CD4-positive, alpha-beta T cell treated with Interleukin-17A for 4 hours (primary cell): ENCODE measurements around the gene WEE1.
A peak's percentile ranks its signal among the peaks of the same experiment; 100 is the strongest.
"Not testable (repeated sequence)": the region's sequence is repeated elsewhere in the genome, so short reads cannot be mapped to it uniquely, and the experiment has no call there.

ENCODE experiments used
- DNase-seq: peaks from one replicate; pipeline ENCODE4 v3.0.0-alpha.2; 2020; ENCODE audit warnings: mixed read lengths

The WEE1 gene

DNA sequence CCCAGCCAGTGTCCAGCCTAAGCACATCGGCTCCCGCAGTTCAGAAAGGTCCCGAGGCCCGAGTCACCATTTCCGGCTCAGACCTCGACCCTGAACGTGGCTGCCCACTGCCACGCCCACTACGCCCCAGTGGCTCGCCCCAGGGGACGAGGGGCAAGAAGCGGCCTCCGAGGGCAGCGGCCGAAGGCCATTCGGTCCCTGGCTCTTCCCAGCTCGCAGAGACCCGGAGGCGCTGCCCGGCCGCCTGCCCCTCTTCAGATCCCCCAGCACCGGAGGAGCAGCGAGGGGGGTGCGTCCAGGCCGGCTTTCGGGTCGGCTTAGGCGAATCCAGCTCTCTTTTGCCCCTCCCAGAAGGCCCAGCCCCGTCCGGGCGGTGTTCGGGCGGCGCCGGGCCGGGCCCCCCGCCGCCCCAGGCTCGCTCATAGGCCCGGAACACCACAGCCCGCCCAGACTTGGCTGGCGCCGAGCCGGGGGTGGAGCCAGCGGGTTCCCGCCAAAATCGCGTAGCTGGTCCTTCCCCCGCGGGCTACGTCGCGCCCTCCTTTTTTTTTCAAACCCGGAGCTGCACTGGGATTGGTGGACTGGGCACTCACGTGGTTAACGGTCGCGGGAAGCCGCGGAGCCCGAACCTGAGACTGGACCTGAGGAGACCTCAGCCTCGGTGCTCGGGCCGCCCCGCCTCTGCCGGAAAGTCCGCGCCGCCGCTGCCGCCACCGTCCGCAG lies at the start of gene WEE1:
WEE1 (plus strand) TSS at position 619 of the 723 bp plus-strand sequence. CDS start 264 bp downstream, outside the sequence.
- peak; percentile 97 for DNase-seq

DNA sequence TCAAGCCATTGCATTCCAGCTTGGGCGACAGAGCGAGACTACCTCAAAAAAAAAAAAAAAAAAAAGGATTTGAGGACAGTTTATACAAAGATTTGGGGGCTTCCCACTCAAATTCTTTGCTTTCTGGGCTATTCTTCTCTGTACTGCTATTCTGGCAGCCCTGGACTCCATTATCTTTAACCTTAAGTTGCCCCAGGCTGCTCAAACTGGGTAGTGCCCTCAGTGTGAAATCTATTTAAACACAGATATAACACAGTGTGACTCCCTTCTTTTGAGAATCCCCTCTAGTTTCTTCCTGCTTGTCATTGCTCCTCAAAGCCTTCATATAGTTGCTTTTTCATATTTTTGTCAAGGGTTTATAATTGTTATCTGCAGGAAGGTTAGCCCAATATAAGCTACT lies 49.5 kb upstream of the WEE1 start:
- no peak for DNase-seq

DNA sequence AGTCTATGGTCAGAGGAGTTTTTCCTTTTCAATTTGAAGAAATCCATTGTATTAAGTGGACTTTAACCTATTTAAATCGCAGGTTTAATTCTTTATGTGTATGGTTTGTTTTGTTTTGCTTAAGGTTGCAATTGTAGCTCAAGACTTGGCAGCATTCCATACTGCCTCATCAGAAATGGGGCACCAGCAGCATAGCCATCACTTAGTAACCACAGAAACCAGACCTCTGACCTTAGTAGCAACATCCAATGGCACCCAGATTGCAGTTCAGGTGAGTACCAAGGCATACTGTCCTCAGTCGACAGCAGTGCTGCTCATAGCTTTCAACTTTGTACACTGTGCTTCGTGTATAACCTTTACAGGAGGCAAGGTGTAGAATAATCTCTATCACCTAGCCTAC lies 48.4 kb upstream of the WEE1 start:
- no peak for DNase-seq

DNA sequence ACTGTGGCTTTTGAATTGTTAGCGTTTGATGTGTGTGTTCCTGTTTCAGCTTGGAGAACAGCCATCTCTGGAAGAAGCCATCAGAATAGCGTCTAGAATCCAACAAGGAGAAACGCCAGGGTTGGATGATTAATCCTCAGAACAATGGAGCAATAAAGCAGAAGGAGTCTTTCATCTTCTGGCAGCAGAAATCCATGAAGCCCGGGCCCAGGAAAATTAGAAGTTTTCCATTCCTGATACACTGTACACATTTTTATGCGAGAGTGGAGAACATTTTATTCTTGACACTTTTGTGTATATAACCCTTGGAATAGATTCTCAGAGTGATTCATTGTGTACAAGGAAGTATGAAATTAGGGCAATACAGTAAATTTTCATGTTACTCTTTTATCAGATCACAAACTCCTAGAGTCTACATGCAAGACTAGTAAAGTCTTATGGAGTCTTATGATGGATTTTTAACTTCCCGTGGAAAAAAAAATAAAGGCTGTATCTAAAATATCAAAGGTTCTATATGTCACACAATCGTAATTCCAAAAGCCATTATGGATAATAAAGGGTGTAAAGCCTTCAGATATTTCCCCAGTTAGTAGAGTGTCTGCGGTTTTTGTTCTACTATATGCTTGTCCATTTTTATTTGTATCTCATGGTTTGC lies 45.9 kb upstream of the WEE1 start:
- no peak for DNase-seq

DNA sequence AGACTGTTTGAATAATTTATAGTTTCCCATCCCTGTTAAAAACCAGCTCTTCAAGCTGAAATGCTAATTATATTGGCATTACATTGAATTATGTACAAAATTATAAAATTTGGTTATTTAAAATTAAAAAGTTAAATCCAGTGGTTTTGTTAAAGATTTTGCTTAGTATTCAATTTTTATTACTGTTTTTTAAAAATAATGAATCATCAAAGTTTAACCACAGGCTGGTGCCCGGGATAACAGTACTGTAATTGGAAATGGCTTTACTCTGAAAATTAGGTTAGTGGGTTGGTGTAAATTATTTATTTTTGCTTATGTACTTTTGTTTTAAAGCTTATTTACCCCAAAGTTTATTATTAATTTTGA lies 45.4 kb upstream of the WEE1 start:
- no peak for DNase-seq

DNA sequence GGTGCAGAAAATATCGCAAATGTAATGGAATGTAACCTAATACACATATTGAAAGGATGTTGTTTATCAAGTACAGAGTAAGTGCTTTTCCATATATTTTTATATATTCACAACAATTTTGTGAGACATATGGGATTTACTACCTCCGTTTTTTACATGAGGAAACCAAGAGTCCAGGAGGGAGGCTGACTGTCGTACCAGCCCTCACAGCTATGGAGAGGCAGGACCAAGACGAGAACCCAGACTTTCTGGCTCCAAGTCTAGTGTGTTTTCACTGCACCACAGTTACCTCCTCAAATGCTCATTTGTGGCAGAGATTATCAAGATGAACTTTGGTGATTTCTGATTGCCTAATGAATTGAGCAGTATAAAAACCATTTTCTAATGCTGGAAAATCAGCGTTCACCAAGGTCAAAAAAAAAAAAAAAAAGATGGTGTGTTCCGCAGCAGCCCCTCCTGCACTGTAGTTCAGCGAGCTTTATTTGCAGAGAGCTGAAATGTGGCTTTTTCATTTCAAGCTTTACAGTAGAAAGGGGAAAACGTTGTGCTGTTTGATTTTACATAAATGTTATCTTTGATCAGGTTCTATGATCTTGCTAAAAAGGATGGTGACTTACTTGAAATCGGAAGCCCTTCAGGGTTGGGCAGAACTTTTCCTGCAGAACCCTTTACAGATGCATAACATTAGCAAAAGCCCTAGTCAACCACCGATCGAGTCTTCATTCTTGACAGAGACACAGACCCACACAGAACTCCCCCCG lies 44.7 kb upstream of the WEE1 start:
- DNase-seq, result no peak

DNA sequence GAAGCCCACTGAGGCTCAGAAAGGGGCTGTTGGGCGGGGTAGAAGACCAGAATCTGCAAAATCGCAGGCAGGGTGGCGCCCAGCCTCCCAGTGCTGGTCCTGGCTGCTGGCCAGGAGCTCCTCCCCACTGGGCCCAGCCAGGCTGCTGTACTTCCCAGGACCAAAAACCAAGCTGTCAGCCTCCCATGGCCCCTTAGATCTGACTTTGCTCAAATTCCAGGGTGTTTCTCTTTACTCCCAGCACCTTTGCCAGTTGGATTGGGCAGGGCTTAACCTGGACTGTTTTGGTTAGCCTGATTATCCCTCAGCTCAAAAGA lies 44.2 kb upstream of the WEE1 start:
- no peak for DNase-seq

DNA sequence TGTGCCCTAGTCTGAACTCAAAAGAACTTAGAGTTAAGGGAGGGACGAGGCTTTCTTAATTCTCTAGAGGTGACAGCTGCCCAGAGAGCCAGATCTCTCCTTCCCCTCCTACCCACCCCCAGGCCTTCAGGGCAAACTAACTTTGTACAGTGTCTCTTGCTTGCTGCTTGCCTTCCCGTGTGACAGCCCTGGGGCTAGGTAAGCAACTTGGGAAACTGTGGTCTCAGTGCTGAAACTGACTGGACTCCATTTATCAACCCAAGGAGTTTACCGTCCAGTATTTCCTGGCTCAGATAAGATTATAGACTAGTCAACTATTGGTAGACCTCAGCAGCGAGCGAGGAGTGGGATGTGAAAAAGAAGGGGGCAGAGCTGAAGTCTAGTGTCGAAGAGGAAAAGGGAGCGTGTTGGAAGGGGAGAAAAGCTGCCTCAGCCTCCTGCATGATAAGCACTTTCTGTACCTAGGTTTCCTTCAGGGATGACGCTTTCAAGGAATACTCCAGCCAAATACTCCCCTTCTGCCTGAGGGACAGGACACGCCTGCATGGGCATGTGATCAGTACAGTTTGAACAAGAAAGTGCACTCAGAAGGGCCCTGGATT lies 43.3 kb upstream of the WEE1 start:
- DNase-seq, result no peak

DNA sequence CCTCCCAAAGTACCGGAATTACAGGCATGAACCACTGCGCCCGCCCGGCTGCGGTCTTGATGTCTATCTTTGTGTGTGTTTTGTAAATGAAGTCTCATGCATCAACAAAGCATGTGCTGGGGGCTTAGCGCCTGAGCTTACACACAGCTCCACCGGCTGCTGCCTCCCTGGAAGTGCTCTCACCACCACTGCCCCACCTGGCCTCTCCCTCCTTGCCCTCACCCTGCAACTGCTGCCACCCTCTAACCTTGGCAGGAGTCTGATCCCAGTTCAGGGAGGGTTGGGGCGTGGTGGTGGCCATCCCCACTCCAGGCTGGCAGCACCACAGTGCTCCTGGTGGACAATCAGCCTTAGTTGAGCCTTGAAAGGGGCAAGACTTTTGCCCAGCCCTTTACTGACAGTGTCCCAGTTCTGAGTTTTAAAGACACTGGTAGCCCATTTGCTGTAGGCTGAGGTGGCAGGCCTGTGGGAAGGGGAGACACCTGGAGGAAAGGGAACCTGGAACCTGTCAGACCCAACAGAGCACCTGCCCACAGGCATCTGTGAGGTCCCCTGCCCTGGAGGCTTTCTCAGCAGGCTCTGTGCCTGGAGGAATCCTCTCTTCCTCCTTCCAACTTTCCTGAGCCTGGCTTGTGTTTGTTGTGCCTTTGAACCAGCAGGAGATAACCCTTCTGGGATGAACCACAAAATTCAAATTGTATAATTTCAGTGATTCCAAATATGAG lies 42.4 kb upstream of the WEE1 start:
- no peak for DNase-seq

DNA sequence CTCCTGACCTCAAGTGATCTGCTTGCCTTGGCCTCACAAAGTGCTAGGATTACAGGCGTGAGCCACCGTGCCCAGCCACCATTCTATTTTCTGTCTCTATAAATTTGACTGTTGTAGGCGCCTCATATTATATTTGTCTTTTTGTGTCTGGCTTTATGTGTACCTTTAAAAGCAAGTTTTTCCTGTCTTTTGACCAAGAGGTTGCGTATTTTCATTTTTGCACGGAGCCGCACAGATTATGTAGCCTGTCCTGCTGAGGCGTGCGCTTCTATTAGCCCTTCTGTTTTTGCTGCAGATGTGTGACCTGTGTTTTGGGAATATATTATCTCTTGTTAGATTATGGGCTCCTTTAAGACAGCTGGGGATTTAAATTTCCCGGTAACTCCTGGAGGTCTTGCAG lies 40.4 kb upstream of the WEE1 start:
- DNase-seq, result no peak

DNA sequence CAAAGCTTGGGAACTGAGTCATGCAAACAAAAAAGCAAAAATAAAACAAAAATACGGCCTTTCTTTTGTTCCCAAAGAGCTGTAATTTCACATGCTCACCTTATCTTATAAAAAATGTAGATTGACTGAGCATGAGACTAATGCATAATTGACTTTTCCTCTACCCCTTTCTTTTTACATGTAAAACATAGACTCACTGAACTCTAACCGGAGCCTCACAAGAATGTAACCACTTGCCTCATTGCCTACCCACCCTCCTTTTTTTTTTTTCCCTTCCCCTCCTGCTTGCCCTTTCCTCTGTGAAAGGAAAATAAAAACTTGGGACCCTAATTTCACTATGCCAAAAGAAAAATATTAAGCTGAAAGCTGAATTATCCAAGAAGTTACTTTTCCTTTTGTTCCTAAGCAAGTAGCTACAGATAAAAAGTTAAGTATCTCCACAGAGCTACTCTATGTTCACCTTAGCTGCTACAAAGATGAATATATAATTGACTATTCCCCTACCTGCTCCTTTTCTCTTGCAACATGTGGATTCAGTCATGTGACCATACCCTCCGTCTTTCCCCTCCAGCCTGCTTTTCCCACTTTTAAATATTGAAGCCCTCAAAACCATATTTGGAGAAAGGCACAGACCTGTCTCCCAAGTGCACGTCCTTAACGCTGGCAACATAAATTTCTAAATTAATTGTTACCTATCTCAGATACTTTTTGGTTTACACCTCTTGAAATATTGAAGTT lies 39.6 kb upstream of the WEE1 start:
- no peak for DNase-seq

DNA sequence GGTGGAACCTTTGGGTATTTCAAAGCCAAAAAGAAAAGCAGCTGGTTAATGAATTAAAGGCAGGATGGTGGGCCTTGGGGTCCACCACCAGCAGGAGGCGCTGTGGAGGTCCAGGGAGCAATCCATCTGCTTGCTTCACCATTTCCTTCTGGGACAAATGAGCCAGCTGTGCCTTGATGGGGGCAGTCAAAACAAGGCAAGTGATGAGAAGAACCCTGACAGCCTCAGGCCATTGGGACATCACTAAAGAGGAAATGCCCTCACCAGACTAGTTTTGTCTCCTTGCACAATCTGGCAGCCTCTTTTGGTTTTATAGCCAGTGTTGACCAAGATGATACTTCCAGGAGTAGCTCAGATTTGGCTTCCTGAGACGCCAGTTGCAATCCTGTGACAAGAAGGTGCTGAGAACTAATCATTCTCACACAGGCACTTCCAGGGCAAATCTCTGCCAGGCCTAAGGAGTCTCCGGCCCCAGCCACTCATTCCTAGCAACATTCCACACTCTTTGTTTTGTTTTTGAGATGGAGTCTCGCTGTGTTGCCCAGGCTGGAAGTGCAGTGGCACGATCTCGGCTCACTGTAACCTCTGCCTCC lies 38.2 kb upstream of the WEE1 start:
- DNase-seq, result peak; percentile 90

DNA sequence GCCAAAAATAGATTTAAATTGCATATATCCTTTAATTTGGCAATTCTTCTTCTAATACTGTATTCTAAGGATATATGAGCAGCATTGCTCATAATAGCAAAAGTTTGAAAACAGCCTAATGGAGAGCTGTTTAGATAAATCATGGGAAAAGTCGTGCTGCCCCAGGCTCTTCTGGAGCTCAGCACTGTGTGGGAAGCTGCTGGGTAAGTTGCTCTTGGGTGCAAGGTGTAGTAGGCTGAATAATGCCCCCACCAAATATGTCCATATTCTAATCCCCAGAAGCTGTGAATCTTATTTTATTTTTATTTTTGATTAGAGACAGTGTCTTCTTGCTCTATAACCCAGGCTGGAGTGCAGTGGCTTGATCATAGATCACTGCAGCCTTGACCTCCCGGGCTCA lies 34.9 kb upstream of the WEE1 start:
- DNase-seq, result no peak

DNA sequence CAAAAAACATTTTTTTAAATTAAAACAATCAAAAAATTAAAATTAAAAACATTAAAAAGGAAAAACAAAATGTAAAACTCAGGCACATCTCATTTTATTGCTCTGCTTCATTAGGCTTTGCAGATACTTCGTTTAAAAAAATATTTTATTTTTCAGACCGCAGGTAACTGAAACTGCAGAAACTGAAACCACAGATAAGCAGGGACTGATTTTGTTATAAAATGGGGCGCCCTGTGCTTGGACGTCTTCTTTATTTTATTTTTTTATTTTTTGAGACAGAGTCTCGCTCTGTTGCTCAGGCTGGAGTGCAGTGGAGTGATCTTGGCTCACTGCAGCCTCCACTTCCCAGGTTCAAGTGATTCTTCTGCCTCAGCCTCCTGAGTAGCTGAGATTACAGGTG lies 24.3 kb upstream of the WEE1 start:
- DNase-seq, result not testable (repeated sequence)

DNA sequence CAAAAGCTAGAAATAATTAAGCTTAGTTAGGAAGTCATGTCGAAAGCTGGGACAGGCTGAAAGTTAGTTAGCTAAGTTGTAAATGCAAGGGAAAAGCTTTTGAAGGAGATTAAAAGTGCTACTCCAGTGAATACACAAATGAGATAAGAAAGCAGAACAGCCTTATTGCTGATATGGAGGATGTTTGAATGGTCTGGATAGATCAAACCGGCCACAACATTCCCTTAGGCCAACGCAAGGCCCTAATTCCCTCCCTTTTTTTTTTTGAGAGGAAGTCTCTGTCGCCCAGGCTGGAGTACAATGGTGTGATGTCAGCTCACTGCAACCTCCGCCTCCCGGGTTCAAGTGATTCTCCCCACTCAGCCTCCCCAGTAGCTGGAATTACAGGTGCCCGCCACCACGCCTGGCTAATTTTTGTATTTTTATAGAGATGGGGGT lies 23.3 kb upstream of the WEE1 start:
- no peak for DNase-seq

DNA sequence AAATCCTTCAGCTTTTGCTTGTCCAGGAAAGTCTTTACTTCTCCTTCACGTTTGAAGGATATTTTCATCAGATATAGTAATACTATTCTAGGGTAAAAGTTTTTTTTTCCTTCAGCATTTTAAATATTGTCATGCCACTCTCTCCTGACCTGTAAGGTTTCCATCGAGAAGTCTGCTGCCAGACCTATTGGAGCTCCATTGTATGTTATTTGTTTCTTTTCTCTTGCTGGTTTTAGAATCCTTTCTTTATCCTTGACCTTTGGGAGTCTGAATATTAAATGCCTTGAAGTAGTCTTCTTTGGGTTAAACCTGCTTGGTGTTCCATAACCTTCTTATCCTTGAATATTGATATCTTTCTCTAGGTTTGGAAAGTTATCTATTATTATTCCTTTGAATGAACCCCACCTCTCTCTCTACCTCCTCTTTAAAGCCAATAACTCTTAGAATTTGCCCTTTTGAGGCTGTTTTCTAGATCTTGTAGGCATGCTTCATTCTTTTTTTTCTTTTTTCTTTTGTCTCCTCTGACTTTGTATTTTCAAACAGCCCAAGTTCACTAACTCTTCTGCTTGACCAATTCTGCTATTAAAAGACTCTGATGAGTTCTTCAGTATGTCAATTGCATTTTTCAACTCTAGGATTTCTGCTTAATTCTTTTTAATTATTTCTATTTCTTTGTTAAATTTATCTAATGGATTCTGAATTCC lies 12.0 kb upstream of the WEE1 start:
- no peak for DNase-seq

DNA sequence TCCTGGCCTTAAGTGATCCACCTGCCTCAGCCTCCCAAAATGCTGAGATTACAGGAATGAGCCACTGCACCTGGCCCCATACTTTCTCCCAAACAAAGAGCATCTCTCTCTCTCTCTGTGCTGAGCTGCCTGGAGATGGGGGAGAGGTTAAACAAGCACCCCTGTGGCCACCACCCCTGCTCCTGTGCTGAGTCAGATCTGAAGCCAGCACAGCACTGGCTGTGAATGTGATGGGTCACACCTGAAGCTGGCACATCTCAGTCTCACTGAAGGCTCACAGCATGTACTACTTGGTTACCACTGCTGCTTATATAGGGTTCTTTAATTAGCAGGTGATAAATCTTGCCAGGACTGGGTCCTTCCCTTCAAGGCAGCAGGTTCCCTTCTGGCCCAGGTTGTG lies 10.8 kb upstream of the WEE1 start:
- no peak for DNase-seq

DNA sequence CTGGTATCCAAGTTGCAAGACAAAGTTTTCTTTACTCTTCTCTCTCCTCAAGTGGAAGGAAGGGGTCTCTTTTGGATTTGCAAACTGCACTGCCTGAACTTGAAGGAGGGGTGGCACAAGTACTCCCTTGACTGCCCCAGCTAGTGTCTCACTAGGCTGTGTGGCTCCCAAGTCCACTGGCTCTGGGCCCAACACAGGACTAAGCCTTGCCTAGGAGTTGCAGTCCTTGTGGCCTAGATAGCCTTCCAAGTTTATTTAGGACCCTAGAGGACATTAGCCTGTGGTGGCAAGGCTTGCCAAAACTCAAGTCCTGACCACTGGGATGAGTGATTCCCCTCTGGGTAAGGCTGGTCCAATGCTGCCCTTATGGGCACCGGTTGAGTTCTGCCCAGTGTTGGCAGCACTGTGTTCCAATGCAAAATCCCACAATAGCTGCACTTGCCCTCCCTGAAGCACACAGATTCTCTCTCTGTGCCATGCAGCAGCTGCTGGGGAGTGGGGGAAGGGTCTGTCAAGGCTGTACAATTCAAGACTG lies 10.2 kb upstream of the WEE1 start:
- DNase-seq, result no peak

DNA sequence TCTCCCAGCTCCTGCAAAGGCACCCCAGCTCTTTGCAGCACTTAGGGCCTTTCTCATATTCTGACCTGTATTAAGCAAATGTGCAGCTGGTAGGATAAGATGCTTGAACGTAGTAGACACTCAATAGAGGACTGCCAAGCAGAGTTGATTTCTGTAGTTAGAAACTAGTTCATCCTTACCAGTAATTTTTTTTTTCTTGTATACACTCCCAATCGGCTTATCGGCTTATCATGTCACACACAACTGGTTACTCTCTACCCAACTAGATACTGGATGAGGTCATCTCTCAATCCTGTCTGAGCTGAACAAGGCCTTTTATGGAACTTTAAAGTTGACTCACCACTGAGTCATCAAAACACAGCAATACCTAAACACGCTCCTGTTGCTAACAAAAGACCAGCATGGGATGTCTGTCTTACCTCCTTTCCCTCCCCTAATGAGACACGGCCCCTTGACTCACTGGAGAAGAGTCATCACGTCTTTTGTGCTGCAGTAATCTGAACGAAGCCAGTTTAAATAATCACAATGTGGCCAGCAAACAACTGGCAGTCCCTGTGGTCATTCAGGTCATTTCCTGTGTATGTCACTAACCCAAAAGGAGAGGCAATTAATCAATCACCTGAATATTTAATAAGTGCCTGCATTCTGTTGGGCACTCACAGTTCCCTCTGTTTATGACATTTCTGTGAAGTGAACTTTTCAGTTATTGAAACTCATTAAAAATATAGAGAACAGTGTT lies 7.5 kb upstream of the WEE1 start:
- DNase-seq, result peak; percentile 55

DNA sequence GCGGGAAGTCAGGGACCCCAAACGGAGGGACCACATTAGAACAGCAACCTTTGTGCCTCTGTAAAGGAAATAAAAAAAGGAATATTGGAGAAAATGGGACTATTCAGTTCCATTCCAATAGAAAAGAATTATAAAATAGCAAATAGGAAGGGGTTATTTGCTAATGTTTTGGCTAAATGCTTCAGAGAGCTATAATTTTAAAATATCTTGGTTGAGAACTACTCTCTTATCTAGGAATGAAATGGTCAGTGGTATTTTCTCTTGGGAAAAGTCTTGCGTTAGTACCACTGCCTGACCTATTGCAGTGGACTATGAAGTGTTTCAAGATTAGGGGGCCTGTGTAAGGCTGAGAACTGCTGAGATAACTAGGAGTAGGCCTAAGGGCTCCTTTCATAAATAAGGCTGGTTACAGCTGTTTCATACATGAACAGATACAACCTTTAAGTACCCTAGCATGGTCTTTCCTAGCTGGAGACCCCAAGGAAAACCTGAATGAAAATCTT lies 6.9 kb upstream of the WEE1 start:
- DNase-seq, result no peak
